Stimulated activated CD4-positive, alpha-beta T cell treated with anti-CD3 and anti-CD28 coated beads, Interleukin-2, amount 100 ng/mL, for 4 hours (primary cell): ENCODE results near the gene RAB23.
"Not testable (repeated sequence)": the region's sequence is repeated elsewhere in the genome, so short reads cannot be mapped to it uniquely, and the experiment has no call there.

Experiments
- DNase-seq: peaks from one replicate; pipeline ENCODE4 v3.0.0-alpha.2; 2020; ENCODE audit warnings: low read depth

The RAB23 gene

GRCh38 chr6:57221936-57222742, at the start of gene RAB23:
Gene RAB23, minus strand, starts transcription at chr6:57222307. Its CDS starts 11,927 bp downstream, at chr6:57210380.
- peak; percentile 73 for DNase-seq

DNA sequence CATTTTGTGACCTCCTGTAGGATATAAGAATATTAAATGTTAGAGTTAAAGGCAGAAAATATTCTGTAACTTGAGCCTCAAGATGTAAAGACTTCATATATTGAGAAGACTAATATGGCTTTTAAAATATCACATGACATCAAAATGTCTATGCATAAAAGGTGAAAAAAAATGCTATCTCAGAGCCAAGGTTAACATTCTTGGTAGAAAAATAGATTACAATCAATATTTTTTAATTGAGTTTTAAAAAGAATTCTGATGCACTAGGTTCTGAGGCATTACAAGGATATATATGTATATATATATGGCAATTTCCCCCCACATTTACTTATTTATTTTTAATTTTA, 46.2 kb upstream of the RAB23 start:
- DNase-seq, result no peak

- DNase-seq, result peak; percentile 18
These were observed 45.6 kb upstream of the RAB23 start for GRCh38 chr6:57267586-57268293.

- no peak for DNase-seq
These were observed 43.7 kb upstream of the RAB23 start for GRCh38 chr6:57265755-57266221.

- DNase-seq, result no peak
These were observed 41.6 kb upstream of the RAB23 start for GRCh38 chr6:57263739-57264138.

GRCh38 chr6:57262901-57263694, 41.0 kb upstream of the RAB23 start:
- no peak for DNase-seq

GRCh38 chr6:57262488-57262887, 40.4 kb upstream of the RAB23 start:
- no peak for DNase-seq

DNA sequence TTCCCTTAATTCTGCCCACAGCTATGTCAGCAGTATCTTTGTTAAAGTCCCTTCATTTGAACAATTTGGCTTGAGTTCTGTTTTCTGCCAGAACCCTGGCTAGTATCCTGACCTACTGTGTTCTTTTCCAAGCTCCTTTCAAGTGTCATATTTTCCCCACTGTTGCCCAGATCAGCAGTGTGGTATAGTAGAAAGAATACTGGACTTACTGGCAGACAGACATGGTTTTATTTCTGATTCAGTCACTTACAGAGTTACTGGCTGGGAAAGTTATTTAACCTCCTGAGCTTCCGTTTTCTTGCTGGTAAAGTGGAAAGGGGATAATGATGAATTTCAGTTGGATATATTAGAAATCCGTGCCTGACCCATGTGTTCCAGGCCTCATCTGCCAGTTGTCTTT, 39.8 kb upstream of the RAB23 start:
- DNase-seq, result no peak

GRCh38 chr6:57259064-57259463, 37.0 kb upstream of the RAB23 start:
- DNase-seq, result no peak

DNA sequence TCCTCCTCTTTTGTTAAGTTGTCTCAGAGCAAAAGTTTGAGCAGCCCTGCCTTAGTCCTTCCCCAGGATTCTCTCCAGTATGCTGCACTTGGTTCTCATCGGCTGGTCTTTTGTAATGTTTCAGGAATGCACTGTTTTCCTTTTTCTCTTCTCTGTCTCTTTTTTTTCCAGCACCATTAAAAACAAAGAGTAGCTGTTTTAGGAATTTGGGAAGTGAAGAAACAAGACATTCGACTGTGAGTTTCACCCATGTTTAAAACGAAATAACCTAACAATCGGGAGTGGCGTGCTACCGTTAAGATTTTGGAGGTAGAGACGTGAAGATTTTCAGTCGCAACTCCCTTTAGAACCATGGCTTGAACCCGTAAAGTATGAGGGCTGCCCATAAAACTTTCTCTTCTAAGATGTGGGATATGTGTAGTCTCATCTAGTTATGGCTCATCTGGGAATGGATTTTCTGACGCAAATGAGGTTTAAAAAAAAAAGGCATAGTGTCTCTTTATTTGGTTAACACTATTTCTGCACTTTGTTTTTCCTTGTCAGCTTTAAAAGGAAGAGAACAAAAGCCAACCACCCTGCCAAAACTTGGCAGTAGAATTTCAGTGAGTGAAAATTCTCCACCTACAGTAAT, 35.9 kb upstream of the RAB23 start:
- no peak for DNase-seq

DNA sequence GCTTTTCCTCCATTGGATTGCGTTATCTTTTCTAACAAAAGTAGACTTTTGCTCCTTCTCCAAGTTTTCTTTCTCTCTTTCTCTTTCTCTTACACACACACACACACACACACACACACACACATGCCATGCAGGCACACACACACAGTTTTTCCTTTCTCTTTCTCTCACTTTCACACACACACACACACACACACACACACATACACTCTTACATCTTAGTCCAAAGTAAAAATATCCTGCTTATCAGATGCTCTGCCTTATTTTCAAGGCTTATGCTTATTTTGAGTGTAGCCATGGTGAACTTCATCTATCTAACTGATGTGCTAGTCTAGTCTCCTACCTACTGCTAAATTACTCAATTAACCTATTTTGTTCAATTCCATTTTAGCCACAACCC, 34.4 kb upstream of the RAB23 start:
- no peak for DNase-seq

DNA sequence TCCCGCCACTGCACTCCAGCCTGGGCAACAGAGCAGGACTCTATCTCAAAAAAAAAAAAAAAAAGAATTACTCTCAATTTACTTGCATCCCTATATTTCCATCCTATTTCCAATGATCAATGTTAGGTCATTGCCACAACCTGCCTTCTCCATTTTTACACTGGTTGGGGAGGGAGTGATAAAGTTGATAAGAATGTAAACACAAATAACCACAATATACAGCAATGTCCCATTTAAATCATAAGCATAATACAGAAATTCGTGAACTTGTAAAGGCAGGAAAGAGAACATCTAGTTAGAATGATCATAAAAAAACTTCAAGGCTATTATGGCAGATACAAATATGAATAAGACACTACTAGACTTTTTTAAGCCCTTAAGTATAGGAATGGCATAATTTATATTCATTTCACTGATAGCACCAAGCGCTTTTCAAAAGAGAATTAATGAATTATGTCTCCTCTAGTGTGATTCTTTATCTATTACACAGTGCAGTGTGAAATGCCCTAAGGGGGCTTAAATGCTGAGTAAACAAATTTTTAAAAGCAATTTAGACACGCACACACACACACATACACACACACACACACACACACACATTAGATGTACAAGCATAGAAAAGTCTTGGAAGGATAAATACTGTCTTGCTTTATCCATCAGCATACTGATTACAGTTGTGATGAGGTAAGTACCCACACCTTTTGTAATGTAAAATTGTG, 33.5 kb upstream of the RAB23 start:
- no peak for DNase-seq

DNA sequence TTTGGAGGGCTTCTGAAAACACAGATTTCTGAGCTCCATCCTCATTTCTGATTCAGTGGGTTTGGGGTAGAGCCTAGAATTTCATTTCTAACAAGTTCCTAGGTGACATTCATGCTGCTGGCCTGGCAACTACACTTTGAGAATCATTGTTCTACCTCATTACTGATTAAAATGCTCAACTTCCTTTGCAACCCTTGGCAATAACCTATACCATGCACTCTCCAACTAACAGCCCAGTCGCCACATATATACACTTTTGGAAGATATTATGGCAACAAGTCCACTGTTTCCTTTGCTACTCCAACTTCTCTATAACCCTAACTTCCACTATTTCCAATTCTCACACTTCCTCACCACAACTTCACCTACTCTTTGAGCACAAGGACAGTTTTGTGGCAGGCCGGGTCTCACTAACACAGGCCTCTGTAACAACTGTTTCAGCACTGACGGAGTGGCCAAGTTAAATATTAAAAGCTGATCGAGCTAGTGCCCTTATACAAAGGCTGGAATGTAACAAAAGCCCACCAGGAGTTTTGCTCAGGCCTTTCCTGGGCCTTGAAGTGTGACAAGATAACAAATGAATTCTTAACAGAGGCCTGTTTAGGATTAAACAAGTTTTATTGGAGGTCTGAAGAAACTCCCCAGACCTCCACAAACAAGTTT, 32.1 kb upstream of the RAB23 start:
- no peak for DNase-seq

DNA sequence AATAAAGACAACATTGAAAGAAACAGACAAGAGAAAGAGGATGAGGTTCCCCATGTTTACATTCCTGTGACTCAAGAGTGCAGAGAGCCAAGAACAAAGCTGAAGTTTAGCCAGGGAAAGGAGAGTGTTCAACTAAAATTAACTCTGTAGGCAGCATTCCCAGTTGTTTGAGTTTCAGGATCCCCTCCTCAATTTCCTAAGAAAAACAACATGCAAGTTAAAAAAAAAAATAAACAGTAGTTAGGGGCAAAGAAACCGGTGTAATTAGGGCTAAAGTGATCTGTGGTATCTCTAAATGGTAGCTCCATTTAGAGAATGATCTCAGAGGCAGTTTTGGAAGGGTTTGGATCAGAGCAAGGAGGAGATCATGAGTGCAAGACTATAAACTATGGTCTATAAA, 30.9 kb upstream of the RAB23 start:
- DNase-seq, result no peak

DNA sequence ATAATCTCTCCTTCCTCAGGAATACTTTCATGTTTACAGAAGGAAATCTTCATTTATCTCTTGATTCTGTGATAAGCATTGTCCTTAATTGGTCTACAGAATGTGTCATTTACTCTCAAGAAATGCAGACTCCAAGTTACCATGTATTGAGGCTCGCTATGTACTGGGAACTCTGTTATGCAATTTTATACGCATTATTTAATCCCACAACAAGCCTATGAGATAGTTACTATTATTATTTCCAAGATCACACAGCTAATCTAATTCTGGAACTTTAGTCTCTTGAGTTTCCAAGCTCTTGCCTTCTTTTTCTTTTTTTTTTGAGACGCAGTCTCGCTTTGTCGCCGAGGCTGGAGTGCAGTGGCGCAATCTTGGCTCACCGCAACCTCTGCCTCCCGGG, 30.0 kb upstream of the RAB23 start:
- DNase-seq, result no peak

- no peak for DNase-seq
These were observed 28.2 kb upstream of the RAB23 start for GRCh38 chr6:57250348-57250747.

- DNase-seq, result no peak
These were observed 26.3 kb upstream of the RAB23 start for GRCh38 chr6:57248311-57248895.

DNA sequence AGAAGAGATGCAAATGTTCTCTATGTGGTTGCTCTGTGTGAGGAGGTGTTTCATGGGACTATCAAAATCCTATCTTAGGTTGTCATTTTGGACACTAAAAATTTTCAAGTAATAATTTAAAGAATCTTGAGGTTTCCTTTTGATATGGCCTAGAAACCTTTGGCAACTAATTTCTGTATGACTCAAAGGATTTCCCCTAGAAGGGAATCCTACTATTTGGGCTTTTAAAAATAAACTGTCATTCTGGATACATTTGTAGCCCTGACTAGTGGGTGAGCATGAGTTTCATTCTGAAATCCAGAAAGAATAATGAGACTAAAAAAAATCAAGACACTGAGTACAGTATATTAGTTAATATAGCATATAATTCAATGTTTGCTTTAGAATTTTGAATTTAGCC, 25.5 kb upstream of the RAB23 start:
- no peak for DNase-seq

DNA sequence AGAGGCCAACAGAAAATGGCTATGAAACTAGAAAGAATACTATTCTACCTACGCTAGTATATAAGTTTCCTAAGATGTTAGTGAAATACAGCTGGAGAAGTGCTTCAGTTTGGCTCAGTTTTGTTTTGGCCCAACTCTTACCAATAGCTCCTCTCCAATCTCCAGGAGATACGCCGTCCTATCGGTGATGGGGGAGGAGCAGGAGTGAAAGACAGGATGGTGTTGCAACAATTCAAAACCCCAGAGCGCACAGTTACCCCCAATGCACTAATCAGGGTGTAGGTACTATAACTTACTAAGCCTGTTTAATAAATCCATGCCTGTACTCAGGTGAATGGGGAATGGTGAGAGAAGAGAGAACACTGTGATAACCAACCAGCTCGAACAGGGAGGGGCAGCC, 24.2 kb upstream of the RAB23 start:
- no peak for DNase-seq

- no peak for DNase-seq
These were observed 21.8 kb upstream of the RAB23 start for GRCh38 chr6:57243954-57244353.

DNA sequence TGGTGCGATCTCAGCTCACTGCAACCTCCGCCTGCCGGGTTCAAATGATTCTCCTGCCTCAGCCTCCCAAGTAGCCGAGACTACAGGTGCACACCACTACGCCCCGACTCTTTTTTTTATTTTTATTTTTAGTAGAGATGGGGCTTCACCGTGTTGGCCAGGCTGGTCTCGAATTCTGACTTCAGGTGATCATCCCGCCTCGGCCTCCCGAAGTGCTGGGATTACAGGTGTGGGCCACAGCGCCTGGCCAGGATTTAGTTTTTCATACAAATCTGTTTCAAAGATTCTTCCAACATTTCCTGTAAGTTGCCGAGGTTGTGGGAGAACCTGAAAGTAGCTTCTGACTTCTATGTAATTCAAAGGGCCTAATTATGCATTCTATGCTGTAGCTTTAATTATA, 21.4 kb upstream of the RAB23 start:
- DNase-seq, result not testable (repeated sequence)
